Thyroid gland (tissue), 4 donors: Measurements from ENCODE around the gene COQ10A.

Source experiments
- CTCF ChIP-seq, 6 experiments: fragments of 200-600 bp in 3 of 6; fragments of 450-650 bp in 3 of 6; sonication (generic) in 3 of 6; IDR thresholded peaks; one replicate each; pipeline ENCODE4 v1.5.1; 2016 to 2019; ENCODE audit warnings: antibody characterized with exemption in 6 of 6, mild to moderate bottlenecking in 2 of 6, inconsistent platforms in 1 of 6, moderate library complexity in 1 of 6
- POLR2A ChIP-seq, 2 donors: fragments of 450-650 bp; IDR thresholded peaks; one replicate each; pipeline ENCODE4 v1.6.1; 2017; ENCODE audit warnings: antibody characterized with exemption in 2 of 2, mild to moderate bottlenecking in 2 of 2, moderate library complexity in 1 of 2

DNA sequence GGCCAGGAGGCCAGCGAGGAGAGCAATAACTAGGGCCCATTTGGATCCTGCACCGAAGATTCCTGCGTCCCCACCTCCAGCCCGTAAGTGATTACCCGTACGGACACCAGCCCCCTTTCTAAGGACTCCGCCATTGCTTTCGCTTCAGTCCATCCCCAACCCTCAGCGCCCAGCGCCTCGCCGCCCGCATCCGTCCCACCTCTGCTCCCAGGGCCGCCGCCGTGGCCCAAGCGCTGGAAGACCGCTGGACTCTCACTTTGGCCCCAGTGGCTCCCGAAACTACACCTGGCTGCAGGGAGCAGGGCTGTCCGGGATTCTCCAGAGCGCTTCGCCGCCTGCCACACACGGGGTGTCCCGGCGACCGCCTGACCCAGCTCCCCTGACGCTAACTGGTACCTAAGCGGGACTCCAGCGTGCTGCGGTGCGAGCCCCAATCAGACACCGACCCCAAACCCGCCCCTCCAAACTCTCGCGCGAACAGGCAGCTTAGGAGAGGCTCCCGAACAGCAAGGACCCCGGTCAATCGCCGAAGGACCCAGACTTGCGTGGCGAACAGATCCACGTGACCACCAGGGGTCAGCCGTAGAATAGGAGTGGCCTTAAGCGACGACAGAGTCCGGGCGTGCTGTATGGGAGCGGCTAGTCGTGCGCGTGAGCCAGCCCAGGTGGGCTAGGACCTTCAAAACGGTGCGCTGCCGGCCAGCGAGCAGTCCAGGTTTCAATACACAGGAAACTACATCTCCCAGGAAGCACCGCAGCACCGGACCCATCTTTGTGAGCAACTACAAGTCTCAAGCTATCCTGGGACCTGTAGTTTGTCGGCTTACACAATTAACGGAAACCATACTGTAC is 49.1 kb downstream of the COQ10A start, which contains the start of gene CNPY2:
- TF ChIP-seq POLR2A (IDR thresholded peaks at IDR 0.05) (peak in 1 of 2 donors; percentile 82), CTCF (IDR thresholded peaks at IDR 0.05) (peak in 3 of 6 experiments; percentile 3 to 27 (median 16))
